Measurements from ENCODE around the gene INSYN2B.

Gene INSYN2B

GRCh38 chr5:169881702-169882303, 98.5 kb downstream of the INSYN2B start:
- FAIRE-seq, result no peak

- FAIRE-seq, result no peak
Observed at GRCh38 chr5:169880785-169881184, 99.5 kb downstream of the INSYN2B start.

- no peak for FAIRE-seq
Observed at GRCh38 chr5:169880012-169880663, 100.2 kb downstream of the INSYN2B start.

GRCh38 chr5:169876386-169876785, 103.9 kb downstream of the INSYN2B start:
- no peak for FAIRE-seq

GRCh38 chr5:169875731-169876130, 104.6 kb downstream of the INSYN2B start:
- FAIRE-seq, result no peak

GRCh38 chr5:169875091-169875728, 105.1 kb downstream of the INSYN2B start:
- no peak for FAIRE-seq

- no peak for FAIRE-seq
Observed at GRCh38 chr5:169874621-169875020, 105.7 kb downstream of the INSYN2B start.

- no peak for FAIRE-seq
Observed at GRCh38 chr5:169873642-169874041, 106.7 kb downstream of the INSYN2B start.

GRCh38 chr5:169871826-169872490, 108.3 kb downstream of the INSYN2B start:
- FAIRE-seq, result no peak

- no peak for FAIRE-seq
Observed at GRCh38 chr5:169870211-169870610, 110.1 kb downstream of the INSYN2B start.

GRCh38 chr5:169869066-169869465, 111.2 kb downstream of the INSYN2B start:
- no peak for FAIRE-seq

GRCh38 chr5:169867347-169867746, 112.9 kb downstream of the INSYN2B start:
- FAIRE-seq, result no peak

- no peak for FAIRE-seq
Observed at GRCh38 chr5:169864483-169864882, 115.8 kb downstream of the INSYN2B start.

GRCh38 chr5:169862391-169862811, 117.9 kb downstream of the INSYN2B start:
- no peak for FAIRE-seq

- FAIRE-seq, result no peak
Observed at GRCh38 chr5:169861934-169862333, 118.4 kb downstream of the INSYN2B start.

GRCh38 chr5:169861433-169861832, 118.9 kb downstream of the INSYN2B start:
- FAIRE-seq, result no peak

- no peak for FAIRE-seq
Observed at GRCh38 chr5:169860585-169860984, 119.7 kb downstream of the INSYN2B start.

GRCh38 chr5:169856571-169856970, 123.7 kb downstream of the INSYN2B start:
- FAIRE-seq, result no peak

- no peak for FAIRE-seq
Observed at GRCh38 chr5:169851321-169851850, 128.9 kb downstream of the INSYN2B start.

- no peak for FAIRE-seq
Observed at GRCh38 chr5:169850409-169850808, 129.9 kb downstream of the INSYN2B start.

- no peak for FAIRE-seq
Observed at GRCh38 chr5:169848792-169849191, 131.5 kb downstream of the INSYN2B start.

GRCh38 chr5:169848271-169848670, 132.0 kb downstream of the INSYN2B start:
- no peak for FAIRE-seq

- FAIRE-seq, result no peak
Observed at GRCh38 chr5:169847519-169847918, 132.8 kb downstream of the INSYN2B start.

- no peak for FAIRE-seq
Observed at GRCh38 chr5:169842699-169843098, 137.6 kb downstream of the INSYN2B start.

Measured in A204.1 (cell line).